SK-N-SH (cell line): ENCODE measurements around the gene ANXA11. TPM values are rescaled to one million over a fixed set of nuclear protein-coding genes. Genes with fewer than 3 reads are reported as not detected.

Experiments used
- CTCF ChIA-PET: fragments of 300-600, 350-600 bp; formaldehyde crosslinking; extraction: SDS; loops from one replicate; lab custom pipeline; 2021; lab: Yijun Ruan, JAX
- POLR2A ChIA-PET: fragments of 350-600 bp; sonication (Branson Sonifier 250); formaldehyde crosslinking; extraction: SDS; loops from one replicate; lab custom pipeline; 2020; ENCODE audit warnings: antibody characterized with exemption, inconsistent platforms; lab: Yijun Ruan, JAX
- DNase-seq: peaks from one replicate; pipeline ENCODE4 v3.0.0; 2012
- H2AFZ ChIP-seq: fragments of 200-600 bp; sonication (generic); 2 replicates; pipeline ENCODE4 v1.8.1; 2016; ENCODE audit warnings: antibody characterized with exemption, mild to moderate bottlenecking, low read depth
- H3F3A ChIP-seq: fragments of 200-600 bp; sonication (generic); replicated peaks from 2 replicates; pipeline ENCODE3; 2016; ENCODE audit warnings: antibody characterized with exemption, mild to moderate bottlenecking; ENCODE audit not compliant: insufficient read depth
- H3K27ac ChIP-seq, 2 experiments: fragments of 200-500 bp in 1 of 2; fragments of 200-600 bp in 1 of 2; sonication (Bioruptor generic) in 1 of 2; sonication (generic), shearing (Covaris generic) in 1 of 2; 2 replicates each; pipeline versions ENCODE4 v1.5.1 to v1.6.1; 2014 to 2016; ENCODE audit warnings: low read depth in 2 of 2, inconsistent platforms in 1 of 2, low read length in 1 of 2, mild to moderate bottlenecking in 1 of 2, mixed read lengths in 1 of 2
- H3K27me3 ChIP-seq: fragments of 200-600 bp; sonication (generic), shearing (Covaris generic); 2 replicates; pipeline ENCODE4 v1.6.1; 2016; ENCODE audit warnings: mixed run types; ENCODE audit not compliant: insufficient read depth
- H3K36me3 ChIP-seq, 2 experiments: fragments of 200-500 bp in 1 of 2; fragments of 200-600 bp in 1 of 2; sonication (Bioruptor generic) in 1 of 2; sonication (generic) in 1 of 2; replicated peaks in 1 of 2; 2 replicates each; pipeline versions ENCODE3 to v1.5.1; 2014 to 2016; ENCODE audit warnings: low read length in 1 of 2, mild to moderate bottlenecking in 1 of 2; ENCODE audit not compliant: insufficient read depth in 2 of 2, control insufficient read depth in 1 of 2
- H3K4me1 ChIP-seq, 2 experiments: fragments of 200-500 bp in 1 of 2; fragments of 200-600 bp in 1 of 2; sonication (Bioruptor generic) in 1 of 2; sonication (generic), shearing (Covaris generic) in 1 of 2; 2 replicates each; pipeline versions ENCODE4 v1.5.1 to v1.6.1; 2014 to 2016; ENCODE audit warnings: low read depth in 1 of 2, low read length in 1 of 2, mixed run types in 1 of 2; ENCODE audit not compliant: insufficient read depth in 2 of 2, control insufficient read depth in 1 of 2
- H3K4me2 ChIP-seq: fragments of 200-600 bp; sonication (generic), shearing (Covaris generic); 2 replicates; pipeline ENCODE4 v1.6.1; 2017; ENCODE audit warnings: mixed run types
- H3K4me3 ChIP-seq, 2 experiments: fragments of 200-500 bp in 1 of 2; fragments of 200-600 bp in 1 of 2; sonication (Bioruptor generic) in 1 of 2; sonication (generic), shearing (Covaris generic) in 1 of 2; 2 replicates each; pipeline versions ENCODE4 v1.5.1 to v1.8.1; 2014 to 2016; ENCODE audit warnings: low read depth in 2 of 2, inconsistent platforms in 1 of 2, low read length in 1 of 2, mild to moderate bottlenecking in 1 of 2, mixed read lengths in 1 of 2, moderate library complexity in 1 of 2
- H3K79me2 ChIP-seq: fragments of 200-600 bp; sonication (generic); 2 replicates; pipeline ENCODE4 v1.8.1; 2017; ENCODE audit warnings: mild to moderate bottlenecking; ENCODE audit not compliant: insufficient read depth
- H3K9ac ChIP-seq: fragments of 200-600 bp; sonication (generic); 2 replicates; pipeline ENCODE4 v1.6.1; 2017; ENCODE audit warnings: mixed run types
- H3K9me2 ChIP-seq: fragments of 200-600 bp; sonication (generic); 2 replicates; pipeline ENCODE4 v1.6.1; 2017; ENCODE audit warnings: mixed run types
- H3K9me3 ChIP-seq: fragments of 200-600 bp; sonication (generic); 2 replicates; pipeline ENCODE4 v1.6.1; 2017; ENCODE audit warnings: mixed run types, mild to moderate bottlenecking, moderate library complexity
- H4K20me1 ChIP-seq: fragments of 200-600 bp; sonication (generic); 2 replicates; pipeline ENCODE4 v1.6.1; 2017; ENCODE audit warnings: mild to moderate bottlenecking, mixed run types; ENCODE audit not compliant: insufficient read depth
- CHD2 ChIP-seq: fragments of 150-350 bp; IDR thresholded peaks from 2 replicates; pipeline ENCODE4 v1.6.1; 2018; ENCODE audit warnings: low read length; ENCODE audit not compliant: partially characterized antibody
- FOXM1 ChIP-seq: IDR thresholded peaks from 2 replicates; pipeline ENCODE4 v1.4.0; 2012; ENCODE audit warnings: low read depth, mild to moderate bottlenecking
- GATA2 ChIP-seq: sonication (generic); formaldehyde crosslinking; IDR thresholded peaks from 2 replicates; pipeline ENCODE4 v1.5.0; 2020; ENCODE audit warnings: mild to moderate bottlenecking, missing genetic modification reagents
- MEF2A ChIP-seq: IDR thresholded peaks from 2 replicates; pipeline ENCODE4 v1.4.0; 2012; ENCODE audit warnings: low read depth, borderline replicate concordance
- RCOR1 ChIP-seq: fragments of 150-350 bp; IDR thresholded peaks from 2 replicates; pipeline ENCODE4 v1.6.1; 2017; ENCODE audit warnings: antibody characterized with exemption, low read length
- RXRA ChIP-seq: IDR thresholded peaks from 2 replicates; pipeline ENCODE4 v1.4.0; 2012; ENCODE audit warnings: low read depth, mild to moderate bottlenecking, borderline replicate concordance
- SIN3A ChIP-seq: IDR thresholded peaks from 2 replicates; pipeline ENCODE4 v1.6.1; 2012; ENCODE audit warnings: low read depth, mild to moderate bottlenecking, low read length, moderate library complexity, borderline replicate concordance
- TCF12 ChIP-seq: IDR thresholded peaks from 2 replicates; pipeline ENCODE4 v1.4.0; 2012
- TEAD4 ChIP-seq: IDR thresholded peaks from 2 replicates; pipeline ENCODE4 v1.4.0; 2012; ENCODE audit warnings: mild to moderate bottlenecking, borderline replicate concordance; ENCODE audit not compliant: insufficient read depth
- USF2 ChIP-seq: fragments of 150-350 bp; IDR thresholded peaks from 2 replicates; pipeline ENCODE4 v1.6.1; 2017; ENCODE audit warnings: antibody characterized with exemption, low read length, low read depth, borderline replicate concordance
- WGBS: methylation state at CpG from one replicate; pipeline ENCODE4 v1.1.6; 2017; ENCODE audit warnings: low lambda C conversion rate; 5-methylcytosine and 5-hydroxymethylcytosine counted together
- polyA plus RNA-seq, 3 experiments: library from polyadenylated mRNA; depleted of rRNA; stranded (reverse); fragments of >200 nt; gene quantifications; 2 replicates each; pipeline ENCODE4 v1.2.3, GENCODE V29; 2012
- TF ChIP-seq, protein P1 (sequence below): IDR thresholded peaks from 2 replicates; pipeline ENCODE4 v1.4.0; 2012; ENCODE audit warnings: low read depth, borderline replicate concordance

Gene ANXA11
- polyA plus RNA-seq, 1 of the 3 experiments (the other 2 are of a cell fraction) = 53.6 TPM

DNA sequence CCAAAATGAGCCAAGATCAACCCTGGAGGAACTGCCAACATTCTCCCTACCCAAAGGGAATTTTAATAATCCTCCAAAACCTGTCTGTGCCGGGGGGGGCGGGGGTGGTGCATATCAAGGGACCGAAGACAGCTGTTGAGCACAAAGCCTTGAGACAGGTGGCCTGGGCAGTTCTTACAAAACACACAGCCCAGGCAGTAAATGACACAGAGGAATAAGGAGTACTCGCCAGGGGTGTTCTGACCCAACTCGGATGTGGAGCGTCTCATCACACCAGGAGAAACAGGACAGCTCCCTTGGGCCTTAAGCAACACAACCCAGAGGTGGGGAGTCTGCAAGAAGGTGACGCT, 37.2 kb downstream of the ANXA11 start (continued):
- TF ChIP-seq USF2 = no peak

GRCh38 chr10:80167471-80168161, 37.7 kb downstream of the ANXA11 start:
- no peaks in the 10 kb centered on the region for H3K9me2 ChIP-seq
- H3K4me1 ChIP-seq = peaks cover 0 to 25% of the 10 kb centered on the region in 2 experiments; a peak in 2 of 4 replicates
- H3K9me3 ChIP-seq = no peaks in the 10 kb centered on the region
- DNase-seq = no peak
- H3F3A ChIP-seq = no peaks in the 10 kb centered on the region
- H3K27ac ChIP-seq = no peak overlapping the region
- no peaks in the 10 kb centered on the region for H3K27me3 ChIP-seq
- H2AFZ ChIP-seq = no peak overlapping the region
- ChIA-PET CTCF (interaction anchor here (1.2 to 2.5 kb wide), 3 partner anchors 20 to 24 kb away, joined by 3 to 10 read pairs (median 5); no protein-coding TSS in a partner anchor), POLR2A (no interaction called here)
- no peaks in the 10 kb centered on the region; the same call in 1 of the 2 replicates for H3K79me2 ChIP-seq
- 93% methylated on average over 8 of the region's 8 CpGs for WGBS
- peaks cover 0 to 16% of the 10 kb centered on the region in 2 experiments for H3K36me3 ChIP-seq
- H3K4me3 ChIP-seq = no peak overlapping the region
- TF ChIP-seq TEAD4 (no peak), RXRA (no peak), FOXM1 (no peak), MEF2A (no peak), GATA2 (CRISPR knock-in tag) (no peak), USF2 (no peak), SIN3A (no peak), RCOR1 (no peak), CHD2 (no peak), TCF12 (no peak)
- TF ChIP-seq, protein P1, sequence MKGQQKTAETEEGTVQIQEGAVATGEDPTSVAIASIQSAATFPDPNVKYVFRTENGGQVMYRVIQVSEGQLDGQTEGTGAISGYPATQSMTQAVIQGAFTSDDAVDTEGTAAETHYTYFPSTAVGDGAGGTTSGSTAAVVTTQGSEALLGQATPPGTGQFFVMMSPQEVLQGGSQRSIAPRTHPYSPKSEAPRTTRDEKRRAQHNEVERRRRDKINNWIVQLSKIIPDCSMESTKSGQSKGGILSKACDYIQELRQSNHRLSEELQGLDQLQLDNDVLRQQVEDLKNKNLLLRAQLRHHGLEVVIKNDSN = no peak
- H3K9ac ChIP-seq = no peak overlapping the region
- no peaks in the 10 kb centered on the region; the same call in 1 of the 2 replicates for H4K20me1 ChIP-seq
- H3K4me2 ChIP-seq = no peak overlapping the region
